Epithelial cell of proximal tubule (primary cell): ENCODE measurements around the gene PSMG4. TPM values are rescaled to one million over a fixed set of nuclear protein-coding genes. Genes with fewer than 3 reads are reported as not detected.

Experiments used
- DNase-seq: peaks from one replicate; pipeline ENCODE4 v3.0.0-alpha.2; 2011; ENCODE audit warnings: low read depth
- H3K4me3 ChIP-seq: 2 replicates; pipeline ENCODE4 v1.5.1; 2011; ENCODE audit warnings: low read depth, mild to moderate bottlenecking, low read length
- CTCF ChIP-seq: conservative IDR thresholded peaks from 2 replicates; pipeline ENCODE4 v1.5.1; 2012; ENCODE audit warnings: low read depth, mild to moderate bottlenecking, low read length
- total RNA-seq: library from RNA; depleted of rRNA; stranded (reverse); fragments of >200 nt; gene quantifications from 2 replicates; pipeline ENCODE4 v1.2.3, GENCODE V29; 2015

The PSMG4 gene
- total RNA-seq, 1 donor from 2014 or later, result 24.6 TPM

- TF ChIP-seq CTCF, result no peak
- DNase-seq, result no peak
- no peak overlapping the region for H3K4me3 ChIP-seq
Measured at GRCh38 chr6:3285732-3286131, 27.0 kb downstream of the PSMG4 start.

- no peak overlapping the region for H3K4me3 ChIP-seq
- no peak for TF ChIP-seq CTCF
- no peak for DNase-seq
Measured at GRCh38 chr6:3286641-3287171, 28.0 kb downstream of the PSMG4 start.

GRCh38 chr6:3287308-3287707 is 28.6 kb downstream of the PSMG4 start:
- DNase-seq, result no peak
- H3K4me3 ChIP-seq, result no peak overlapping the region
- no peak for TF ChIP-seq CTCF

- no peak for TF ChIP-seq CTCF
- DNase-seq, result no peak
Measured at GRCh38 chr6:3287976-3288707, 29.4 kb downstream of the PSMG4 start.

GRCh38 chr6:3288711-3289663 is 30.2 kb downstream of the PSMG4 start:
- no peak for DNase-seq
- no peak for TF ChIP-seq CTCF
- no peak overlapping the region for H3K4me3 ChIP-seq

More at GRCh38 chr6:3287976-3288707, 29.4 kb downstream of the PSMG4 start:
- H3K4me3 ChIP-seq, result no peak overlapping the region

- no peak for DNase-seq
- no peak overlapping the region for H3K4me3 ChIP-seq
- no peak for TF ChIP-seq CTCF
Measured at GRCh38 chr6:3289664-3290055, 30.9 kb downstream of the PSMG4 start.
